GM23248 (cell line): Measurements from ENCODE around the gene MTCL3.

ENCODE experiments used
- DNase-seq: peaks from one replicate; pipeline ENCODE4 v3.0.0-alpha.2; 2015
- H2AFZ ChIP-seq: fragments of 200-600 bp; sonication (generic); 2 replicates; pipeline ENCODE4 v1.6.1; 2016; ENCODE audit warnings: antibody characterized with exemption
- H3F3A ChIP-seq: fragments of 200-600 bp; sonication (generic); 2 replicates; pipeline ENCODE4 v1.6.1; 2016; ENCODE audit warnings: mild to moderate bottlenecking, antibody characterized with exemption, mixed run types; ENCODE audit not compliant: insufficient read depth
- H3K27ac ChIP-seq: fragments of 200-600 bp; sonication (generic); 2 replicates; pipeline ENCODE4 v1.5.1; 2016; ENCODE audit warnings: mild to moderate bottlenecking
- H3K27me3 ChIP-seq: fragments of 200-600 bp; sonication (generic); replicated peaks from 2 replicates; pipeline ENCODE4 v1.6.1; 2016; ENCODE audit warnings: mild to moderate bottlenecking; ENCODE audit not compliant: insufficient read depth
- H3K36me3 ChIP-seq: fragments of 200-600 bp; sonication (generic); 2 replicates; pipeline ENCODE4 v1.6.1; 2016; ENCODE audit warnings: low read depth, mild to moderate bottlenecking
- H3K4me1 ChIP-seq: fragments of 200-600 bp; sonication (generic); 2 replicates; pipeline ENCODE4 v1.6.1; 2016; ENCODE audit warnings: mild to moderate bottlenecking; ENCODE audit not compliant: insufficient read depth
- H3K4me2 ChIP-seq: fragments of 200-600 bp; sonication (generic); one replicate; pipeline ENCODE4 v1.6.1; 2016; ENCODE audit warnings: mild to moderate bottlenecking; ENCODE audit not compliant: unreplicated experiment
- H3K4me3 ChIP-seq: fragments of 200-600 bp; sonication (generic); 2 replicates; pipeline ENCODE4 v1.5.1; 2016; ENCODE audit warnings: mild to moderate bottlenecking
- H3K79me2 ChIP-seq: fragments of 200-600 bp; sonication (generic); 2 replicates; pipeline ENCODE4 v1.6.1; 2016; ENCODE audit warnings: mild to moderate bottlenecking; ENCODE audit not compliant: insufficient read depth
- H3K9ac ChIP-seq: fragments of 200-600 bp; sonication (generic); 2 replicates; pipeline ENCODE4 v1.6.1; 2016; ENCODE audit warnings: mild to moderate bottlenecking
- H3K9me2 ChIP-seq: fragments of 200-600 bp; sonication (generic); 2 replicates; pipeline ENCODE4 v1.6.1; 2016; ENCODE audit warnings: mixed run types, mild to moderate bottlenecking, moderate library complexity; ENCODE audit not compliant: insufficient read depth
- H3K9me3 ChIP-seq: fragments of 200-600 bp; sonication (generic); one replicate; pipeline ENCODE4 v1.6.1; 2017; ENCODE audit warnings: low read depth
- H4K20me1 ChIP-seq: fragments of 200-600 bp; sonication (generic); 2 replicates; pipeline ENCODE4 v1.6.0; 2016; ENCODE audit not compliant: insufficient read depth
- EZH2 ChIP-seq: fragments of 200-600 bp; sonication (generic); IDR thresholded peaks from 2 replicates; pipeline ENCODE4 v1.6.1; 2018; ENCODE audit warnings: antibody characterized with exemption, mild to moderate bottlenecking; ENCODE audit not compliant: insufficient read depth, poor library complexity, severe bottlenecking
- EZH2phosphoT487 ChIP-seq: fragments of 200-600 bp; sonication (generic); IDR thresholded peaks from 2 replicates; pipeline ENCODE4 v1.6.1; 2018; ENCODE audit warnings: antibody characterized with exemption, moderate library complexity, mild to moderate bottlenecking, low read depth; ENCODE audit not compliant: insufficient read depth
- WGBS, 2 experiments: methylation state at CpG; one replicate each; pipeline ENCODE4 v1.1.6; 2015 to 2017; ENCODE audit warnings: low lambda C conversion rate in 2 of 2, low coverage in 1 of 2; ENCODE audit errors: missing lambda C conversion rate in 2 of 2; 5-methylcytosine and 5-hydroxymethylcytosine counted together
- in situ Hi-C: fragments of 300-500 bp; cut with MboI; formaldehyde crosslinking; loops from 2 replicates; pipeline ENCODE4 v1.15.0; 2020

MTCL3 gene

GRCh38 chr6:127483399-127484055 lies 35.6 kb downstream of the MTCL3 start:
- WGBS, 2 experiments = 86 to 87% methylated on average over 5 of the region's 5 CpGs
- no peaks in the 10 kb centered on the region for H4K20me1 ChIP-seq
- H3F3A ChIP-seq = peaks cover 35% of the 10 kb centered on the region
- H3K9me3 ChIP-seq = no peaks in the 10 kb centered on the region
- peaks cover 28% of the 10 kb centered on the region for H3K4me1 ChIP-seq
- H3K27ac ChIP-seq = peak overlapping the region; percentile 64
- H3K9ac ChIP-seq = peak overlapping the region; percentile 50
- peak overlapping the region; percentile 88 for H3K4me2 ChIP-seq
- DNase-seq = peak; percentile 2
- H3K79me2 ChIP-seq = no peaks in the 10 kb centered on the region
- no peak for TF ChIP-seq EZH2
- no peak for TF ChIP-seq EZH2phosphoT487
- peak overlapping the region; percentile 67 for H3K4me3 ChIP-seq
- no peaks in the 10 kb centered on the region for H3K9me2 ChIP-seq
- H3K27me3 ChIP-seq = no peaks in the 10 kb centered on the region
- in situ Hi-C loops = no loop called here
- peak overlapping the region; percentile 74 for H2AFZ ChIP-seq
- H3K36me3 ChIP-seq = no peaks in the 10 kb centered on the region

DNA sequence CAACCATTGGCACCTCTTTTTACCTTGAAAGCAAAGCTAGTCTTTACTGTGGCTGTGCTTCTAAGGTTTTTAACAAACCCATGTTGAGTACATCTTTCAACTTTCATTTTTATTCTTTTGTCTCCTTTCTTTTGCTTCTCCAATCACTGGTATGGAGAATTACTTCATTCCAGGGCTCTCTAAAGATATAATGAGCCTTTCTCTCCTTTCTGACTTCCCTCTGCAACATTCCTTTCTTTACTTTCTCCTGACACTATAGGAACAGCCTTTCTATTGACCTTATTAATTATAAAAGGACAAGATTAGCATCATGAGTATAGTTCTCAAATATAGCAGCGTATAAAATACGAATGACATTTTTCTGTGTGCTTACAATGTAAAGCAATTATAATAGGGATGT lies 36.8 kb downstream of the MTCL3 start:
- peaks cover 35% of the 10 kb centered on the region for H3F3A ChIP-seq
- no peak for TF ChIP-seq EZH2
- no peak for TF ChIP-seq EZH2phosphoT487
- no peaks in the 10 kb centered on the region for H3K36me3 ChIP-seq
- no peaks in the 10 kb centered on the region for H3K9me2 ChIP-seq
- peaks cover 28% of the 10 kb centered on the region for H3K4me1 ChIP-seq
- no peaks in the 10 kb centered on the region for H3K27me3 ChIP-seq
- no peak overlapping the region for H3K4me3 ChIP-seq
- H4K20me1 ChIP-seq = no peaks in the 10 kb centered on the region
- in situ Hi-C loops = no loop called here
- DNase-seq = no peak
- 95 to 100% methylated on average over 2 of the region's 2 CpGs for WGBS, 2 experiments
- no peak overlapping the region for H3K27ac ChIP-seq
- H3K4me2 ChIP-seq = no peak overlapping the region
- H2AFZ ChIP-seq = no peak overlapping the region
- no peak overlapping the region for H3K9ac ChIP-seq
- no peaks in the 10 kb centered on the region for H3K9me3 ChIP-seq
- no peaks in the 10 kb centered on the region for H3K79me2 ChIP-seq

DNA sequence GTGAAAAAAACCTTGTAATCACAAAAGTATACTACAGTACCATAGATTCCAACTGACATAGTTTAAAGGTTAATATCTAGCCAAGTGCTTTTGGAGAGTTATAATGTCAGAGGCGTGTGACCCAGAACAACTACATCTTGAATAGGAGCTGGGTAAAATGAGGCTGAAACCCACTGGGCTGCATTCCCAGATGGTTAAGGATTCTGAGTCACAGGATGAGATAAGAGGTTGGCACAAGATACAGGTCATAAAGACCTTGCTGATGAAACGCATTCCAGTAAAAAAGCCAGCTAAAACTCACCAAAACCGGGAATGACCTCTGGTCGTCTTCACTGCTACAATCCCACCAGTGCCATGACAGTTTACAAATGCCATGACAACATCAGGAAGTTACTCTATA lies 37.5 kb downstream of the MTCL3 start:
- H3K27ac ChIP-seq = no peak overlapping the region

DNA sequence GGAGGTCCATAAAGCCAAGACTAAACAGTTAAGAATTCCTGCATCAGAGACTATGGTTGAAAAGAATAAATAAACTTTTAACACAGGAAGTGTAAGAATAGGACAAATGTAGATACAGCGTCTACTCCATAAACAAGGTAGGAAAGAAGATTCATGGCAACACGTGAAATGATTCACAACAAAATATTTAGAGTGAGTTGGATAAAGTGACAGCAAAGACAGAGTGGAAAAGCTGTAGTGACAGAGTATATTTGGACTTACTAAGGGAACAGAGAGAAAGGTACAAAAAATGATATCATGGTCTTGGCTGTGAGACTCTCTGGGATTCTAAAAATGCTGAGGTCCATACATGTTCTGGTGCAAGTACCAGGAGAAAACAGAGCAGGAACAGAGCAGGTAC lies 38.0 kb downstream of the MTCL3 start:
- no peaks in the 10 kb centered on the region for H4K20me1 ChIP-seq
- no peak overlapping the region for H3K9ac ChIP-seq
- in situ Hi-C loops = no loop called here
- H3K4me3 ChIP-seq = no peak overlapping the region
- no peak overlapping the region for H3K27ac ChIP-seq
- peaks cover 35% of the 10 kb centered on the region for H3F3A ChIP-seq
- no peaks in the 10 kb centered on the region for H3K9me3 ChIP-seq
- WGBS, 2 experiments = 89 to 95% methylated on average over 2 of the region's 2 CpGs
- DNase-seq = no peak
- H3K4me2 ChIP-seq = no peak overlapping the region
- no peaks in the 10 kb centered on the region for H3K9me2 ChIP-seq
- H3K79me2 ChIP-seq = no peaks in the 10 kb centered on the region
- H3K4me1 ChIP-seq = peaks cover 28% of the 10 kb centered on the region
- H3K36me3 ChIP-seq = no peaks in the 10 kb centered on the region
- TF ChIP-seq EZH2 (no peak), EZH2phosphoT487 (no peak)
- H2AFZ ChIP-seq = no peak overlapping the region
- H3K27me3 ChIP-seq = no peaks in the 10 kb centered on the region

More for the DNA sequence above, 37.5 kb downstream of the MTCL3 start:
- Histone ChIP-seq H3K4me3 (no peak overlapping the region), H2AFZ (no peak overlapping the region), H3K9me2 (no peaks in the 10 kb centered on the region), H3K9ac (no peak overlapping the region), H3K4me2 (no peak overlapping the region), H3K4me1 (peaks cover 28% of the 10 kb centered on the region), H3F3A (peaks cover 35% of the 10 kb centered on the region), H3K36me3 (no peaks in the 10 kb centered on the region), H3K79me2 (no peaks in the 10 kb centered on the region), H4K20me1 (no peaks in the 10 kb centered on the region), H3K9me3 (no peaks in the 10 kb centered on the region), H3K27me3 (no peaks in the 10 kb centered on the region)
- DNase-seq = peak; percentile 32
- WGBS, 2 experiments = 61% methylated on average over 4 of the region's 4 CpGs
- TF ChIP-seq EZH2phosphoT487 (no peak), EZH2 (no peak)
- in situ Hi-C loops = no loop called here
